ENCODE measurements around the gene ITGA8. TPM values are rescaled to one million over a fixed set of nuclear protein-coding genes. Genes with fewer than 3 reads are reported as not detected.

The ITGA8 gene
- total RNA-seq, 1 donor, result not detected

DNA sequence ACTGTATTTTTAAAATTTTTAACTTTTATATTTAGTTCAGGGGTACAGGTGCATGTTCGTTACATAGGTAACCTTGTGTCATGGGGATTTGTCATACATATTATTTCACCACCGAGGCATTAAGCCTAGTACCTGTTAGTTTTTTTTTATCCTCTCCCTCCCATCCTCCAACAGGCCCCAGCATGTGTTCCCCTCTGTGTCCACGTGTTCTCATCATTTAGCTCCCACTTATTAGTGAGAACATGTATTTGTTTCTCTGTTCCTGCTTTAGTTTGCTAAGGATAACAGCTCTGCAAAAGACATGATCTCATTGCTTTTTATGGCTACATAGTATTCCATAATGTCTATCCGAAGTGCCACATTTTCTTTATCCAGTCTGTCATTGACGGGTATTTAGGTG is 22.4 kb upstream of the ITGA8 start:
- Histone ChIP-seq H3K4me3 (ENCODE audit: low read length) (no peak overlapping the region), H3K27me3 (ENCODE audit: insufficient read depth, low read length) (no peaks in the 10 kb centered on the region), H3K9me3 (ENCODE audit: low read depth, low read length) (no peaks in the 10 kb centered on the region), H3K4me1 (ENCODE audit: insufficient read depth, low read length) (no peaks in the 10 kb centered on the region)

DNA sequence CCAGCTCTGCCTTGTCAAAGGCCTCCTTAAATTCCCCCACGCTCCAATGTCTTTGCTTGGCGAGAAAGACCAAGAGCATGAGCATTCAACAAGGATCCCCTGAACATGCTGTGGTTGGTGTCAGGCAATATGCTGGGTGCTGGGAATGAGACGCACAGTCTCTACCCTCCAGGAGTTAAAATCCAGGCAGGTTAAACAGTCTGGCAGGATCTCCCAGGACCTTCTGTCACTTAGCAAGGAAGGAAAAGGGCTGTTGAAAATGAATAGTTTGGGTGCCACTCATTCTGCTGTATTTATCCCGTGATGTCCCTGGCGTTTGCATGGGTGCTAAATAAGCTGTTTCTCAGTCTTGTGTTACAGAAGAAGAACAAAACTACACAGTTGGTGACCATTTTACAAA is 21.9 kb upstream of the ITGA8 start:
- Histone ChIP-seq H3K27me3 (ENCODE audit: insufficient read depth, low read length) (no peaks in the 10 kb centered on the region), H3K9me3 (ENCODE audit: low read depth, low read length) (no peaks in the 10 kb centered on the region), H3K4me1 (ENCODE audit: insufficient read depth, low read length) (no peaks in the 10 kb centered on the region), H3K4me3 (ENCODE audit: low read length) (no peak overlapping the region)

DNA sequence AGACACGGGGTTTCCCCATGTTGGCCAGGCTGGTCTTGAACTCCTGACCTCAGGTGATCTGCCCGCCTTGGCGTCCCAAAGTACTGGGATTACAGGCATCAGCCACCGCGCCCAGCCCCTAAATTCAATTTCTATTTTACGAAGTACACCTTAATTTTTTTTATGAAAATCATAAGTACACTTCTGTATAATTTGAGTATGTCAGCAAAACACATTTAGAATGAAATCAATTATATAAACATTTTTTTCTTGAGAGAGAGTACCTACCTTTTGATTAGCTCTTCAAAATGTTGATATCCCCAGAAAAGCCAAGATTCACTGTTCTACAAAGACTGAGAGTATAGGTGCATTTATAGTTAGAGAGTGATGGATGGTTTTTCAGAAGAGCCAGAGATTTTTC is 20.5 kb upstream of the ITGA8 start:
- no peaks in the 10 kb centered on the region for H3K4me1 ChIP-seq (ENCODE audit: insufficient read depth, low read length)
- no peaks in the 10 kb centered on the region for H3K9me3 ChIP-seq (ENCODE audit: low read depth, low read length)
- H3K4me3 ChIP-seq (ENCODE audit: low read length), result no peak overlapping the region
- no peaks in the 10 kb centered on the region for H3K27me3 ChIP-seq (ENCODE audit: insufficient read depth, low read length)

DNA sequence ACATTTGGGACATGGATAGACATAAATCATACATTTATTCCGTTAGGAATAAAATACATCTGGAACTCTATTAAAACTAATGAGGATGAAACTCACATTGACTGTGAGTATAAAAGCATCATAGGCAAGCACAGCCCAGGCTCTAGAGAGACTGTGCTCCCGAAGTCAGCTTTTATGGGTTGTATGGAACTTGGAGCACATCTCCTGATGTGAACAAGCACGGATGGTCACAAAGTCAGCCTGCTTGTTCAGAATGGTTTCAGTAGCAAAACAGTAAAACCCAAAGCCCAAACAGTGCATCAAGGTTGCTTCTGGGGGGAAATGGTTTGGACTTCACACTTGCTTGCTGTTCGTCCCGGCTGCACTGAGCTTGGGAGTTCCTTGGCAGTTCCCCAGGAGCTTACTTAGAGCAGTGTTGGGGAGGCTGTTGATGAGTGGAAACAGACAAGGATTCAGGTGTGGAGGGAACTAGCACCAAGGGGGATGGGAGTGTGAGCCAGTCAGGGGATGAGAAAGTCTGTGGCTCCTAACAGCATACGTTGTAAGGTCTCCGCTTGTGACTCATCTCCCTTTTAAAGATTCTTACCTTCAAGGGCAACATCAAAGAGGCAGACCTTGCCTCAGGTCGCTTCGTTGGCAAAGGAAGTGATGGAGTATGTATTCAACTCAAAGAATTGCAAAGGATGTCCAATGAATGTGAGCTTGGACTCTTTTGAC is 19.7 kb upstream of the ITGA8 start:
- H3K27me3 ChIP-seq (ENCODE audit: insufficient read depth, low read length), result no peaks in the 10 kb centered on the region
- H3K9me3 ChIP-seq (ENCODE audit: low read depth, low read length), result no peaks in the 10 kb centered on the region
- H3K4me3 ChIP-seq (ENCODE audit: low read length), result no peak overlapping the region
- H3K4me1 ChIP-seq (ENCODE audit: insufficient read depth, low read length), result no peaks in the 10 kb centered on the region

DNA sequence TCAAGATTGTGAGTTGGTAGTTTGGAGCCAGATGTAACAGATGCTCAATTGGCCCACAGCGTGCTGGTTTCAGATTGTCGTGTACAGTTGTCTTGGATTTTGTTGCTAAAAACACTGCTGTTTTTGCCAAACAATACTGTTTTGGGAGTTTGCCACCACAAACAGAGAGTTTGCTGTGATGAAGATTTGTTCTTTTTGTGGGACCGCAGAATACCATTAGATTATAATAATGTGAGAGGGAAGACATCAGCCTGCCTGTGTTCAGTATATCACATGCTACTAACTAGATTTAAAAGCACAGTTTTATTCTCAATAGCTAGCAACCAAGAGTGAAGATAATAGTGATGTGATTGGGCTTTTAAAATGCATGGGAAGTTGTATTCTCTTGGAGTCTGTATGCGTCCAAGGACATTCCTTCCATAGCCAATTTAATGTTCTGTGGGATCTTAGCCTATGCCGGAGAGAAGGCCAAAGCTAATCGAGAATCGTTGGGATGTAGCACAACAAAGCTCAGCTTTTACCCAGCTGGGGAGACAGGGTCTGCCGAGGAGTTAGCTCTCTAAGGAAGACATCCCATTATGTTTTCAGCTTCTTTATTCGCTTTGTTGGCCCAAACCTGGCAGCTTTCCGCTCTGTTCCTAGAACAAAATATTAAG is 18.7 kb upstream of the ITGA8 start:
- Histone ChIP-seq H3K9me3 (ENCODE audit: low read depth, low read length) (no peaks in the 10 kb centered on the region), H3K4me1 (ENCODE audit: insufficient read depth, low read length) (no peaks in the 10 kb centered on the region), H3K4me3 (ENCODE audit: low read length) (no peak overlapping the region), H3K27me3 (ENCODE audit: insufficient read depth, low read length) (no peaks in the 10 kb centered on the region)

DNA sequence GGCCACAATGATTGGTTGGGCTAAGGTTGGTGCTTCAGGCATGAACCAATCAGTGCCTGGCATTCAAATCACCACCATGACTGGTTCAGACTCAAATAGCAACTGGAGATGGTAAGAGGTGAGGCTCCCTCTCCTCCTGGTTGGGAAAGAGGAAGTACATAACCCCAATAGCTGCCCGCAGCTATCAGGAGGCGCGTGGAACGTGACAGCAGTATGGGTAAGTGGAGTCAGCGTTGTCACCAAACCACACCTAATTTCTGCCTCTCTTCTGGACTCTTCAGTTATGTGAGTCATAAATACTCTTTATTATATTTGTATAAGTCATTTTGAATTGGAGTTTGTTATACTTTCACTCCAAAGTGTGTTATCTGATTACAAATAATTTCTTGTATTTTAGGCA is 17.9 kb upstream of the ITGA8 start:
- no peaks in the 10 kb centered on the region for H3K27me3 ChIP-seq (ENCODE audit: insufficient read depth, low read length)
- no peak overlapping the region for H3K4me3 ChIP-seq (ENCODE audit: low read length)
- no peaks in the 10 kb centered on the region for H3K9me3 ChIP-seq (ENCODE audit: low read depth, low read length)
- H3K4me1 ChIP-seq (ENCODE audit: insufficient read depth, low read length), result no peaks in the 10 kb centered on the region

DNA sequence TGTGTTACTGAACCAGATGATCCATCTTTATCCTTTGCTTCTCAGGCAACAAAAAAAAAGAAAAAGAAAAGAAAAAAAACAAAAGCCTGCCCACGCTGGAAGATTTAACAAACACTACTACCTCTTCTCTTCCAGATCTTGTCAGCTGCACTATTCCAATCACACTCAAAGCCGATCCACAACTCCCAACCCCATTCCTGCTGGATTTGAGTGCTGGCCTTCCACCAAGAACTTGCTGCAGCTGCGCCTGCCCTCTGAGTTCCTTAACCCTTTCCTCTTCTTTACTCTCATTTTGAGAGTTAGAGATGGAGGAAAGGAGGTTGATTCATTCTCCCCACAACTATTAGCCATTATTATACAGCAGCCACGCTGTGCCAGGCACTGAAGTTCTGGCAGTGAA is 16.0 kb upstream of the ITGA8 start:
- Histone ChIP-seq H3K9me3 (ENCODE audit: low read depth, low read length) (no peaks in the 10 kb centered on the region), H3K27me3 (ENCODE audit: insufficient read depth, low read length) (peaks cover 3% of the 10 kb centered on the region), H3K4me1 (ENCODE audit: insufficient read depth, low read length) (no peaks in the 10 kb centered on the region), H3K4me3 (ENCODE audit: low read length) (no peak overlapping the region)

DNA sequence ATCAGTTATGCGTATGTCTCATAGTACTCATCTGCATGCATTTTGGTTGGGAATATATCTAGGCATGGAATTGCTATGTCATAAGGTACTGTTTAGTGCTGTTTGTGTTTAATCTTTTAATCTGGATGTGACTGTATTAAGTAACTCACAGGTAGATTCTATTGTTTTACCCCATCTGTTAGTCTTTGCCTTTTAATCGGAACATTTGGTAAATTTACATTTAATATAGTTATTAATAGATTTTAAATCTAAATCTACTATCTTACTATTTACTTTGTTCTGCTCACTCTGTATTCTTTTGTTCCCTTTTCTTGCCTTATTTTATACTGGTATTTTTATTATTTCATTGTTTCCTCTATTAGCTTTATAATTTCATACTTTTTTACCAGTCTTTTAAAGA is 10.6 kb upstream of the ITGA8 start:
- Histone ChIP-seq H3K4me3 (ENCODE audit: low read length) (no peak overlapping the region), H3K9me3 (ENCODE audit: low read depth, low read length) (no peaks in the 10 kb centered on the region), H3K27me3 (ENCODE audit: insufficient read depth, low read length) (peaks cover 9% of the 10 kb centered on the region), H3K4me1 (ENCODE audit: insufficient read depth, low read length) (no peaks in the 10 kb centered on the region)

DNA sequence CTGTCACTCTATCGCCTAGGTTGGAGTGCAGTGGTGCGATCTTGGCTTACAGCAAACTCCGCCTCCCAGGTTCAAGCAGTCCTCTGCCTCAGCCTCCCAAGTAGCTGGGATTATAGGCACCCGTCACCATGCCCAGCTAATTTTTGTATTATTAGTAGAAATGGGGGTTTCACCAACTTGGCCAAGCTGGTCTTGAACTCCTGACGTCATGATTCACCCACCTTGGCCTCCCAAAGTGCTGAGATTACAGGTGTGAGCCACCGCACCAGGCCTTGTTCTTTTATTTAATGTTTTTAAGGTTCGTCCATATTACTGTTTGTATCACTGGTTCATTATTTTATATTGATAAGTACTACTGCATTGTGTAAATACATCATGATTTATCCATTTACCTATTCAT is 10.2 kb upstream of the ITGA8 start:
- Histone ChIP-seq H3K4me3 (ENCODE audit: low read length) (no peak overlapping the region), H3K9me3 (ENCODE audit: low read depth, low read length) (no peaks in the 10 kb centered on the region), H3K4me1 (ENCODE audit: insufficient read depth, low read length) (no peaks in the 10 kb centered on the region), H3K27me3 (ENCODE audit: insufficient read depth, low read length) (peaks cover 9% of the 10 kb centered on the region)

DNA sequence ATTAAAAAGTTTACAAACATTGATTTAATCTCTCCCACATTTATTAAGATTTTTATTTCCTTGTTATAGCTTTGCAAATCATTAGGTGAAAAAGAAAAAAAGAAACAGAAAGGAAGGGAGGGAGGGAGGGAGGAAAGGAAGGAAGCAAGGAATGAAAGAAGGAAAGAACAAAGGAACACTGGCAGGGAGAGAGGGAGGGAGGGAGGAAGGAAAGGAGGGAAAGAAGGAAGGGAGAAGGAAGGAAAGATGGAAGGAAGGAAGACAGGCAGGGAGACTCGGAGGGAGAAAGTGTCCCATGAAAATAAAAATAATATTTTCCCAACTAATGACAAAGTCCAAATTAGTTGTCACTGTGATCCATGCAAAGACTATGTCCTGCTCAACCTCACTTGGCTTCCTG is 6.3 kb upstream of the ITGA8 start:
- Histone ChIP-seq H3K27me3 (ENCODE audit: insufficient read depth, low read length) (peaks cover 22% of the 10 kb centered on the region), H3K9me3 (ENCODE audit: low read depth, low read length) (no peaks in the 10 kb centered on the region), H3K4me1 (ENCODE audit: insufficient read depth, low read length) (no peaks in the 10 kb centered on the region), H3K4me3 (ENCODE audit: low read length) (no peak overlapping the region)

DNA sequence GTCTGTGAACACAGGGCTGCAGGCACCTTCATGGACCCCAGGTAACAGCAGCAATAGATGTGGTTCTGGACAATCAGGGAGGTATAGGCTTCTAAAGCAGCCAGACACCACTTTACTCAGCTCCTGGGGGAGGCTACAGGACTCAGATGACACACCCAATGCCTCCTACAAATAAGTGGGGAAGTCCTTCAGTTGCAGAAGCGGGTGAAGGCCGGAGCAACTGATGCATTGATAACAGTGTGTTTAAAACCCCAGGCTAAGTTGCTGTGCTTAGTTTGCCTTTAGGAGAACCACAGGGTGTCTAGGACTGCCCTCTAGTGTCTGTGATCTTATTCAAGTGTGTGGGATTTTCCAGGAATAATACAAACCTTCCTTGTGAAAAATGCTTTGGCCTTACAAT is 5.9 kb upstream of the ITGA8 start:
- Histone ChIP-seq H3K27me3 (ENCODE audit: insufficient read depth, low read length) (peaks cover 24% of the 10 kb centered on the region), H3K4me1 (ENCODE audit: insufficient read depth, low read length) (no peaks in the 10 kb centered on the region), H3K9me3 (ENCODE audit: low read depth, low read length) (no peaks in the 10 kb centered on the region), H3K4me3 (ENCODE audit: low read length) (no peak overlapping the region)

DNA sequence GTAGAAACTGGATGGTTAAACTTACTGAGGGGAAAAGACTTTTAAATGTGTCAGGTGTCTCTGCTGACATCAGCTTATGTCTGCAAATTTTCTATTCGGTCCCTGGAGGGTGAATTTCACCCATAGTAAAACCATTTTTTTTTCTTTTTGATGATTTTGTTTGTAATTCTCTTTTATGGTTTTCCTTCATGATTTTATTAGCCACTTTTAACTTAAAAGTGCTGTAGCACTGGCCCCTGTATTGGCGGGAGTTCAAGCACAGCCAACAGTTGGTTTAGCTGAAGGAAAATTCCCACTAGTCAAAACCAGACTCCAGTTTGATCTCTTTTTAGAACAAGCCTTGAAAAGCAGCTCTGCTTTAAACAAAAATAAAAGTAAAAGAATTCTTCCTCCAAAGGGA is 5.0 kb upstream of the ITGA8 start:
- H3K4me1 ChIP-seq (ENCODE audit: insufficient read depth, low read length), result no peaks in the 10 kb centered on the region
- H3K9me3 ChIP-seq (ENCODE audit: low read depth, low read length), result no peaks in the 10 kb centered on the region
- no peak overlapping the region for H3K4me3 ChIP-seq (ENCODE audit: low read length)
- peaks cover 31% of the 10 kb centered on the region for H3K27me3 ChIP-seq (ENCODE audit: insufficient read depth, low read length)

DNA sequence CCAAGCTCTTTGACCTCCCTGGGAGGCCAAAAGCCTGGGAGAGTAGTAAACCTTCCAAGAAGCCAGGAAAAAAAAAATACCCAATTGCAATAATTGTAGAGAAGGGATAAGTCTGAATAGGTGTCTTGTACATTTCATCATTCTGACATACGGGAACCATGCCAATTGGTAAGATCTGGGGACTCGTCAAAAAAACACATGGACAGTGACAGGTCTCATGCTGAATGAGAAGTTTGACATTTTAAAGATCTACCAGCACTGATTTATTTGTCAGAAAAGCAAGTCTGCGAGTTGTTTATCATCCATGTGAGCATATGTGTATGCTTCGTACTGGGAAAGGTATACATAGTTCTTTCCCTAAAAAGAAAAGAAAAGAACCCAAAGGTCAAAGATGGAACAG is 4.1 kb upstream of the ITGA8 start:
- no peak overlapping the region for H3K4me3 ChIP-seq (ENCODE audit: low read length)
- no peaks in the 10 kb centered on the region for H3K4me1 ChIP-seq (ENCODE audit: insufficient read depth, low read length)
- peaks cover 39% of the 10 kb centered on the region for H3K27me3 ChIP-seq (ENCODE audit: insufficient read depth, low read length)
- no peaks in the 10 kb centered on the region for H3K9me3 ChIP-seq (ENCODE audit: low read depth, low read length)

DNA sequence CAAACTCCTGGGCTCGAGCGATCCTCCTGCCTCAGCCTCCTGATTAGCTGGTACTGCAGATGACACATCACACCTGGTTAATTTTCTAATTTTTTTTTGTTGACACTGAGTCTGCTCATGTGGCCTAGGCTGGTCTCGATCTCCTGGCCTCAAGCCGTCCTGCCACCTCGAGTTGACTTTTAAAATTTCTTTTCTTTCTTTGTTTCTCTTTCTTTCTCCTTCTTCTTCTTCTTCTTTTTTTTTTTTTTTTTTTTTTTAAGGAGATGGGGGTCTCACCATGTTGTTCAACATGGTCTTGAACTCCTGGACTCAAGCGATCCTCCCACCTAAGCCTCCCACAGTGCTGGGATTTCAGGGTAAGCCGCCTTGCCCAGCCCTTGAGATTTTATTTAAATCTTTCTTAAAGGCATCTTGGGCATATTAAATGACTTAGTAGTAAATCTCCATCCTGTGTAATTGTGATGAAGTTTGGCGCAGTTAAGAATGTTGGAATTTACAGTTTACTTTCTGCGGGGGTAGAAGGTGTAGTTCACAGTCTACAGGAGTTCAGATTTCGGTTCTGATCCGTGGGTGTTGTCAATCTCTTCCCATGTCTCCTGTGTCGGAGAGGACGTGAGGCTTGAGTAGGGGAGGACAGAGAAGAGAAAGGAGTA is 1.0 kb upstream of the ITGA8 start:
- peaks cover 53% of the 10 kb centered on the region for H3K27me3 ChIP-seq (ENCODE audit: insufficient read depth, low read length)
- no peaks in the 10 kb centered on the region for H3K9me3 ChIP-seq (ENCODE audit: low read depth, low read length)
- no peak overlapping the region for H3K4me3 ChIP-seq (ENCODE audit: low read length)
- no peaks in the 10 kb centered on the region for H3K4me1 ChIP-seq (ENCODE audit: insufficient read depth, low read length)

DNA sequence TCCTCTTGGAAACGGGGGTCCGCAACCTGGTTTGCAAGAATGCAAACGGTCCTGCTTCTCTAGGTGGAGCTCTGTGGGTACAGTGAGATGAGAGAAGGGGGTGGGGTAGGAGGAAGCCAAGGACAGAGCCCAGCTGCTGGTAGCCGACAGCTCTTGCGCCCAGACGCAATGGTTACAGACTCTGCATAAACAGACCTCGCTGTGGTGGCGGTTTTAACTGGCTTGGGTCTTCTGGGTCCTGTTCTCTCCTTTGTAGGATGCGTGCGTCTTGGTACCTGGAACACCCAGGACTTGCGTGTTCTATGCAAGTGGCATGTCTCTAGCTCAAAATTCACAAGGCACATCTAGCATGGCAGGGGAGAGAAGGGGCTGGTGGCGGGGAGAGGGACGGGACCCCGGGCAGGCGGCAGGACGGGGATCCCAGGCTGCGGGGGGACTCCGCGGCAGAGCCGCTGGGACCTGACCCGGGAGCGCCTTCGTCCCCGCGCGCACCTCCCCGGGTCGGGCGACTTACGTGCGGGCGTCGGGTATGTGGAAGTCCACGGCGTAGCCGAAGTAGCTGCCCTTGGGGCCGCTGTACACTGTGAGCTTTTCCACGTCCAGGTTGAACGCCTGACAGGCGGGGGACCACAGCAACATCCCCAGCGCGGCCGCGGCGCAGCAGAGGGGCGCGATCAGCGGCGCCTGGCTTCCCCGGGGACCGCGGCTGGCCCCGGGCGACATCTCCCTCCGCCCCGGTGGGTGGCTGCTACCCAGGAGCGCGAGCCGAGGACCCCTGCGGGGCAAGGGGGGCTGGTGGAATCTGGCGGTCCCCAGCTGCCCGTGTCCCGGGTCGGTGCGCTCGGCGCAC is 448 bp downstream of the ITGA8 start:
- Histone ChIP-seq H3K4me3 (ENCODE audit: low read length) (no peak overlapping the region), H3K9me3 (ENCODE audit: low read depth, low read length) (no peaks in the 10 kb centered on the region), H3K4me1 (ENCODE audit: insufficient read depth, low read length) (no peaks in the 10 kb centered on the region), H3K27me3 (ENCODE audit: insufficient read depth, low read length) (peaks cover 50% of the 10 kb centered on the region)

All from mononuclear cell (primary cell).